Peyer's patch (tissue), 4 donors: ENCODE data around the gene FGGY. TPM values are rescaled to one million over a fixed set of nuclear protein-coding genes. Genes with fewer than 3 reads are reported as not detected.

Experiments used
- DNase-seq, 3 donors: peaks; one replicate each; pipeline ENCODE4 v3.0.0-alpha.2; 2017 to 2019
- H3K27ac ChIP-seq, 4 donors: fragments of 200-600 bp; sonication (generic); one replicate each; pipeline ENCODE4 v1.5.1; 2016 to 2019
- H3K27me3 ChIP-seq, 2 donors: fragments of 200-600 bp; sonication (generic); one replicate each; pipeline ENCODE4 v1.5.1; 2019
- H3K36me3 ChIP-seq, 3 donors: fragments of 200-600 bp; sonication (generic); one replicate each; pipeline ENCODE4 v1.5.1; 2016 to 2019
- H3K4me1 ChIP-seq, 4 donors: fragments of 200-600 bp; sonication (generic); one replicate each; pipeline ENCODE4 v1.5.1; 2016 to 2019
- H3K4me3 ChIP-seq, 4 donors: fragments of 200-600 bp; sonication (generic); 1 replicate in 3 of 4; 2 replicates in 1 of 4; pipeline ENCODE4 v1.5.1; 2016 to 2019; ENCODE audit warnings: mild to moderate bottlenecking in 1 of 4
- H3K9me3 ChIP-seq, 4 donors: fragments of 200-600 bp; sonication (generic); one replicate each; pipeline ENCODE4 v1.5.1; 2016 to 2019; ENCODE audit warnings: mild to moderate bottlenecking in 1 of 4
- CTCF ChIP-seq, 6 experiments: fragments of 450-650 bp in 4 of 6; fragments of 200-600 bp in 2 of 6; sonication (generic) in 1 of 6; IDR thresholded peaks; one replicate each; pipeline ENCODE4 v1.5.1; 2017 to 2019; ENCODE audit warnings: antibody characterized with exemption in 6 of 6, mild to moderate bottlenecking in 3 of 6, moderate library complexity in 1 of 6
- POLR2A ChIP-seq, 2 donors: fragments of 450-650 bp; IDR thresholded peaks; one replicate each; pipeline ENCODE4 v1.5.1; 2017; ENCODE audit warnings: antibody characterized with exemption in 2 of 2, mild to moderate bottlenecking in 2 of 2, moderate library complexity in 2 of 2
- total RNA-seq, 4 donors: library from RNA; depleted of rRNA; stranded (reverse); fragments of >200 nt; gene quantifications; one replicate each; pipeline ENCODE4 v1.1.0, GENCODE V29; 2016

Gene FGGY
- total RNA-seq, 4 donors from 2014 or later: 18.9 to 102 (median 33.6) TPM

- H3K36me3 ChIP-seq: no peaks in the 10 kb centered on the region
- TF ChIP-seq POLR2A (IDR thresholded peaks at IDR 0.05): no peak
- TF ChIP-seq CTCF (IDR thresholded peaks at IDR 0.05): no peak
- H3K4me1 ChIP-seq: no peaks in the 10 kb centered on the region
- H3K27ac ChIP-seq: no peak overlapping the region
- no peaks in the 10 kb centered on the region for H3K9me3 ChIP-seq
- no peak for DNase-seq
- H3K4me3 ChIP-seq: no peak overlapping the region
- no peaks in the 10 kb centered on the region for H3K27me3 ChIP-seq
Measured at GRCh38 chr1:59379371-59379728, 82.5 kb downstream of the FGGY start.

- no peak overlapping the region for H3K27ac ChIP-seq
- H3K36me3 ChIP-seq: no peaks in the 10 kb centered on the region
- no peaks in the 10 kb centered on the region for H3K4me1 ChIP-seq
- TF ChIP-seq POLR2A (IDR thresholded peaks at IDR 0.05): no peak
- TF ChIP-seq CTCF (IDR thresholded peaks at IDR 0.05): no peak
- H3K9me3 ChIP-seq: no peaks in the 10 kb centered on the region
- no peak for DNase-seq
- no peak overlapping the region for H3K4me3 ChIP-seq
- H3K27me3 ChIP-seq: no peaks in the 10 kb centered on the region
Measured at GRCh38 chr1:59383963-59384362, 87.1 kb downstream of the FGGY start.

GRCh38 chr1:59384443-59384842 lies 87.5 kb downstream of the FGGY start:
- Histone ChIP-seq H3K36me3 (no peaks in the 10 kb centered on the region), H3K4me3 (no peak overlapping the region), H3K9me3 (no peaks in the 10 kb centered on the region), H3K27me3 (no peaks in the 10 kb centered on the region), H3K4me1 (no peaks in the 10 kb centered on the region), H3K27ac (no peak overlapping the region)
- no peak for DNase-seq
- TF ChIP-seq POLR2A (IDR thresholded peaks at IDR 0.05): no peak
- no peak for TF ChIP-seq CTCF (IDR thresholded peaks at IDR 0.05)

GRCh38 chr1:59388191-59388590 lies 91.3 kb downstream of the FGGY start:
- Histone ChIP-seq H3K9me3 (no peaks in the 10 kb centered on the region), H3K27ac (no peak overlapping the region), H3K36me3 (no peaks in the 10 kb centered on the region), H3K4me1 (no peaks in the 10 kb centered on the region), H3K27me3 (no peaks in the 10 kb centered on the region), H3K4me3 (no peak overlapping the region)
- no peak for DNase-seq
- TF ChIP-seq CTCF (IDR thresholded peaks at IDR 0.05) (no peak), POLR2A (IDR thresholded peaks at IDR 0.05) (no peak)

GRCh38 chr1:59389847-59390246 lies 93.0 kb downstream of the FGGY start:
- Histone ChIP-seq H3K27me3 (no peaks in the 10 kb centered on the region), H3K4me3 (no peak overlapping the region), H3K9me3 (no peaks in the 10 kb centered on the region), H3K27ac (no peak overlapping the region), H3K36me3 (no peaks in the 10 kb centered on the region), H3K4me1 (no peaks in the 10 kb centered on the region)
- no peak for TF ChIP-seq CTCF (IDR thresholded peaks at IDR 0.05)
- TF ChIP-seq POLR2A (IDR thresholded peaks at IDR 0.05): no peak
- DNase-seq: no peak

GRCh38 chr1:59390307-59390706 lies 93.4 kb downstream of the FGGY start:
- Histone ChIP-seq H3K9me3 (no peaks in the 10 kb centered on the region), H3K36me3 (no peaks in the 10 kb centered on the region), H3K27me3 (no peaks in the 10 kb centered on the region), H3K27ac (no peak overlapping the region), H3K4me3 (no peak overlapping the region), H3K4me1 (no peaks in the 10 kb centered on the region)
- TF ChIP-seq CTCF (IDR thresholded peaks at IDR 0.05) (no peak), POLR2A (IDR thresholded peaks at IDR 0.05) (no peak)
- DNase-seq: no peak
